CMK (cell line): Measurements from ENCODE around the gene NOL4L.

Experiments used
- DNase-seq: peaks from one replicate; pipeline ENCODE4 v3.0.0-alpha.2; 2010; ENCODE audit warnings: low read depth

The NOL4L gene

GRCh38 chr20:32585011-32585585 lies at the start of gene NOL4L:
Gene NOL4L (minus strand): TSS chr20:32585333. CDS start chr20:32584890, 443 bp downstream.
- DNase-seq: no peak

GRCh38 chr20:32634041-32634805 lies 49.1 kb upstream of the NOL4L start:
- DNase-seq: no peak

GRCh38 chr20:32632461-32633354 lies 47.6 kb upstream of the NOL4L start:
- DNase-seq: no peak

- DNase-seq: no peak
Measured at GRCh38 chr20:32631933-32632460, 46.9 kb upstream of the NOL4L start.

GRCh38 chr20:32629813-32630212 lies 44.7 kb upstream of the NOL4L start:
- DNase-seq: no peak

GRCh38 chr20:32628960-32629530 lies 43.9 kb upstream of the NOL4L start:
- DNase-seq: no peak

- no peak for DNase-seq
Measured at GRCh38 chr20:32626859-32627636, 41.9 kb upstream of the NOL4L start.

- no peak for DNase-seq
Measured at GRCh38 chr20:32626407-32626806, 41.3 kb upstream of the NOL4L start.

GRCh38 chr20:32625996-32626395 lies 40.9 kb upstream of the NOL4L start:
- DNase-seq: no peak

- no peak for DNase-seq
Measured at GRCh38 chr20:32624687-32625345, 39.7 kb upstream of the NOL4L start.

GRCh38 chr20:32623667-32624157 lies 38.6 kb upstream of the NOL4L start:
- no peak for DNase-seq

- no peak for DNase-seq
Measured at GRCh38 chr20:32622585-32623468, 37.7 kb upstream of the NOL4L start.

GRCh38 chr20:32621891-32622584 lies 36.9 kb upstream of the NOL4L start:
- no peak for DNase-seq

GRCh38 chr20:32621071-32621890 lies 36.1 kb upstream of the NOL4L start:
- peak; percentile 83 for DNase-seq

- DNase-seq: no peak
Measured at GRCh38 chr20:32619586-32619985, 34.5 kb upstream of the NOL4L start.

GRCh38 chr20:32614772-32615171 lies 29.6 kb upstream of the NOL4L start:
- DNase-seq: no peak

GRCh38 chr20:32614303-32614702 lies 29.2 kb upstream of the NOL4L start:
- DNase-seq: no peak
